Neural progenitor cell (in vitro differentiated cells): ENCODE measurements around the gene WDSUB1. TPM values are rescaled to one million over a fixed set of nuclear protein-coding genes. Genes with fewer than 3 reads are reported as not detected.
A peak's percentile ranks its signal among the peaks of the same experiment; 100 is the strongest.

Source experiments
- DNase-seq: peaks from one replicate; pipeline ENCODE4 v3.0.0-alpha.2; 2016; ENCODE audit warnings: low spot score
- H2AFZ ChIP-seq: fragments of 200-600 bp; sonication (generic); replicated peaks from 2 replicates; pipeline ENCODE4 v1.6.1; 2016; ENCODE audit warnings: antibody characterized with exemption
- H3F3A ChIP-seq: fragments of 200-600 bp; sonication (generic); 2 replicates; pipeline ENCODE4 v1.6.1; 2016; ENCODE audit warnings: antibody characterized with exemption, low read depth
- H3K27ac ChIP-seq: fragments of 200-600 bp; sonication (generic); 2 replicates; pipeline ENCODE4 v1.5.1; 2016; ENCODE audit warnings: mild to moderate bottlenecking
- H3K27me3 ChIP-seq: fragments of 200-600 bp; sonication (generic); 2 replicates; pipeline ENCODE4 v1.6.1; 2016; ENCODE audit warnings: mild to moderate bottlenecking, moderate library complexity
- H3K36me3 ChIP-seq: fragments of 200-600 bp; sonication (generic); 2 replicates; pipeline ENCODE4 v1.5.1; 2016
- H3K4me1 ChIP-seq: fragments of 200-600 bp; sonication (generic); 2 replicates; pipeline ENCODE4 v1.6.1; 2016; ENCODE audit warnings: mixed run types
- H3K4me2 ChIP-seq: fragments of 200-600 bp; sonication (generic); 2 replicates; pipeline ENCODE4 v1.6.1; 2016
- H3K4me3 ChIP-seq: fragments of 200-600 bp; sonication (generic); 2 replicates; pipeline ENCODE4 v1.5.1; 2016
- H3K79me2 ChIP-seq: fragments of 200-600 bp; sonication (generic); 2 replicates; pipeline ENCODE4 v1.6.1; 2016; ENCODE audit warnings: low read depth
- H3K9ac ChIP-seq: fragments of 200-600 bp; sonication (generic); 2 replicates; pipeline ENCODE4 v1.6.1; 2016
- H3K9me3 ChIP-seq: fragments of 200-600 bp; sonication (generic); 2 replicates; pipeline ENCODE4 v1.5.1; 2016; ENCODE audit warnings: low read depth
- H4K20me1 ChIP-seq: fragments of 200-600 bp; sonication (generic); 2 replicates; pipeline ENCODE4 v1.6.1; 2016; ENCODE audit warnings: low read depth
- H3K27ac Mint-ChIP-seq: 3 replicates; pipeline ENCODE4 v1.8.0; 2021; ENCODE audit warnings: mixed read lengths
- H3K27me3 Mint-ChIP-seq: 2 replicates; pipeline ENCODE4 v1.8.0; 2022; ENCODE audit warnings: low read depth, mild to moderate bottlenecking, inconsistent platforms, moderate library complexity, mixed read lengths; ENCODE audit not compliant: insufficient read depth
- H3K36me3 Mint-ChIP-seq: 3 replicates; pipeline ENCODE4 v1.8.0; 2021; ENCODE audit warnings: mixed read lengths
- H3K4me1 Mint-ChIP-seq: 3 replicates; pipeline ENCODE4 v1.8.0; 2021; ENCODE audit warnings: mixed read lengths
- H3K4me3 Mint-ChIP-seq: 3 replicates; pipeline ENCODE4 v1.8.0; 2021; ENCODE audit warnings: mild to moderate bottlenecking, moderate library complexity, mixed read lengths
- H3K9me3 Mint-ChIP-seq: 3 replicates; pipeline ENCODE4 v1.8.0; 2020; ENCODE audit warnings: mixed read lengths
- EZH2 ChIP-seq: fragments of 200-600 bp; sonication (generic); IDR thresholded peaks from 2 replicates; pipeline ENCODE4 v1.6.1; 2017; ENCODE audit warnings: antibody characterized with exemption, mild to moderate bottlenecking, moderate library complexity
- EZH2phosphoT487 ChIP-seq: fragments of 200-600 bp; sonication (generic); IDR thresholded peaks from 2 replicates; pipeline ENCODE4 v1.6.1; 2017; ENCODE audit warnings: antibody characterized with exemption
- total RNA-seq: library from RNA; depleted of rRNA; stranded (reverse); fragments of >200 nt; gene quantifications from 2 replicates; pipeline ENCODE4 v1.2.3, GENCODE V29; 2015; ENCODE audit warnings: low replicate concordance
- TF ChIP-seq, protein P1 (sequence below): fragments of 200-600 bp; sonication (generic); IDR thresholded peaks from 2 replicates; pipeline ENCODE4 v1.5.1; 2017; ENCODE audit warnings: antibody characterized with exemption, mild to moderate bottlenecking

WDSUB1 gene
- total RNA-seq, 1 donor from 2014 or later = 5.2 TPM

DNA sequence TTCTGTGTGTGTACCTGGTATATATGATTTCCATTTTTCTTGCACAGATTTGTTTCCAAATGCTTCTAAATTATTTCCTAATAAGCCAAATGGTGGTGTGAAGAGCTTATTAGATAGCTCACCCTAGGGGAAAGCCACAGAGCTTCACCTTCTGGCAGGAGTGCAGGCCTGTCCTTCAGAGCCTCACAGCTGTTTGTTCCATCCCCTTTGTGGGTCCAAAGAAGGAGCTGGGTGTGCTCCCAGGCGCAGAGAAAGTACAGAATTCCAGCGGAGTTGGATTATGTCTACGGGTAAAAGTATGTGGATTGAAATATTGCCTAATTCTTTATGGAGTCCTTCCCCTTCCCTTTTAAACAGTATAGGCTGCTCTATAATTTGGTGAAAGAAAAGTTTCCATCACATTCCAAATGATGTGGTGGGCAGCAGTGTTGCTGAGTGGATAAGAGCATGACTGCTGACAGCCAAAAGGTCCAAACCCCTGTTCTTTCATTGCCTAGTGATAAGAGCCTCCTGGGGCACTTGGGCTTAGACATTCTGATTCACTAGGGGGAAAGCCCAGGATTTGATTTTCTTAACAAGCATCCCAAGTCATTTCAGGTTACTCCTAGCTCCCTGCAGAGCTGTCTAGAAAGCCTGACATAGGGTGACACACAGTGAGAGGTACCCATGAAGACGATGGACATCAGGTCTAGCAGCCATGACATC is 86.6 kb downstream of the WDSUB1 start:
- no peak overlapping the region for H3K4me3 Mint-ChIP-seq
- Histone ChIP-seq H3K36me3 (no peaks in the 10 kb centered on the region), H2AFZ (no peak overlapping the region), H3K27ac (no peak overlapping the region), H3K9me3 (no peaks in the 10 kb centered on the region), H3K4me2 (peak overlapping the region; percentile 8), H3K4me3 (no peak overlapping the region), H3K79me2 (no peaks in the 10 kb centered on the region), H3K4me1 (peaks cover 23% of the 10 kb centered on the region), H3K27me3 (no peaks in the 10 kb centered on the region), H3K9ac (no peak overlapping the region), H4K20me1 (no peaks in the 10 kb centered on the region), H3F3A (peaks cover 6% of the 10 kb centered on the region)
- no peaks in the 10 kb centered on the region for H3K9me3 Mint-ChIP-seq
- peaks cover 2% of the 10 kb centered on the region for H3K27me3 Mint-ChIP-seq
- no peak for DNase-seq
- peaks cover 36% of the 10 kb centered on the region for H3K4me1 Mint-ChIP-seq
- no peak overlapping the region for H3K27ac Mint-ChIP-seq
- peaks cover 20% of the 10 kb centered on the region for H3K36me3 Mint-ChIP-seq
- TF ChIP-seq EZH2phosphoT487 (no peak), EZH2 (no peak)
- TF ChIP-seq, protein P1, sequence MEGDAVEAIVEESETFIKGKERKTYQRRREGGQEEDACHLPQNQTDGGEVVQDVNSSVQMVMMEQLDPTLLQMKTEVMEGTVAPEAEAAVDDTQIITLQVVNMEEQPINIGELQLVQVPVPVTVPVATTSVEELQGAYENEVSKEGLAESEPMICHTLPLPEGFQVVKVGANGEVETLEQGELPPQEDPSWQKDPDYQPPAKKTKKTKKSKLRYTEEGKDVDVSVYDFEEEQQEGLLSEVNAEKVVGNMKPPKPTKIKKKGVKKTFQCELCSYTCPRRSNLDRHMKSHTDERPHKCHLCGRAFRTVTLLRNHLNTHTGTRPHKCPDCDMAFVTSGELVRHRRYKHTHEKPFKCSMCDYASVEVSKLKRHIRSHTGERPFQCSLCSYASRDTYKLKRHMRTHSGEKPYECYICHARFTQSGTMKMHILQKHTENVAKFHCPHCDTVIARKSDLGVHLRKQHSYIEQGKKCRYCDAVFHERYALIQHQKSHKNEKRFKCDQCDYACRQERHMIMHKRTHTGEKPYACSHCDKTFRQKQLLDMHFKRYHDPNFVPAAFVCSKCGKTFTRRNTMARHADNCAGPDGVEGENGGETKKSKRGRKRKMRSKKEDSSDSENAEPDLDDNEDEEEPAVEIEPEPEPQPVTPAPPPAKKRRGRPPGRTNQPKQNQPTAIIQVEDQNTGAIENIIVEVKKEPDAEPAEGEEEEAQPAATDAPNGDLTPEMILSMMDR = no peak

DNA sequence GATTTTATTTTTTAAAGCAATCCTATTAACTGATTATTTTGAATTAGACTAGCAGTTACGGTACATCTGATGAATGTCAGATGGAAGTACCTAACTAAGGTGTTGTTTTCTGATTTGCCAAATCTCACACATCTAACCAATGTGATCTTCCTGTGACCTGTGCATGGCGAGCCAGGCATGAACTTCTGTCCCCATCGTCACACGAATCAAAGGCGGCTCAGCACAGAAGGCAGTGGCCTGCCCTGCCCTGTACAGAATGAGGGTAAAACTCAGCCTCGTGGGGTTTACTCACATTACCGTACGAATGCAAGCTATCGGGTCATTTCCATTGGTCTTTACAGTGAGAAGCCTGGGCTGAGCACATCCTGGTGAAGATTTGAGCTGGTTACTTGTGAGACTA is 87.3 kb downstream of the WDSUB1 start:
- Histone ChIP-seq H4K20me1 (no peaks in the 10 kb centered on the region), H2AFZ (no peak overlapping the region), H3K4me2 (no peak overlapping the region), H3K9me3 (no peaks in the 10 kb centered on the region), H3K4me1 (peaks cover 16% of the 10 kb centered on the region), H3K36me3 (no peaks in the 10 kb centered on the region), H3K4me3 (no peak overlapping the region), H3K27ac (no peak overlapping the region), H3K79me2 (no peaks in the 10 kb centered on the region), H3K27me3 (no peaks in the 10 kb centered on the region), H3K9ac (no peak overlapping the region), H3F3A (peaks cover 6% of the 10 kb centered on the region)
- H3K27me3 Mint-ChIP-seq = peaks cover 2% of the 10 kb centered on the region
- peaks cover 32% of the 10 kb centered on the region for H3K4me1 Mint-ChIP-seq
- peaks cover 24% of the 10 kb centered on the region for H3K36me3 Mint-ChIP-seq
- DNase-seq = no peak
- no peak overlapping the region for H3K27ac Mint-ChIP-seq
- H3K4me3 Mint-ChIP-seq = no peak overlapping the region
- TF ChIP-seq EZH2 (no peak), EZH2phosphoT487 (no peak)
- TF ChIP-seq, protein P1 = no peak
- no peaks in the 10 kb centered on the region for H3K9me3 Mint-ChIP-seq

DNA sequence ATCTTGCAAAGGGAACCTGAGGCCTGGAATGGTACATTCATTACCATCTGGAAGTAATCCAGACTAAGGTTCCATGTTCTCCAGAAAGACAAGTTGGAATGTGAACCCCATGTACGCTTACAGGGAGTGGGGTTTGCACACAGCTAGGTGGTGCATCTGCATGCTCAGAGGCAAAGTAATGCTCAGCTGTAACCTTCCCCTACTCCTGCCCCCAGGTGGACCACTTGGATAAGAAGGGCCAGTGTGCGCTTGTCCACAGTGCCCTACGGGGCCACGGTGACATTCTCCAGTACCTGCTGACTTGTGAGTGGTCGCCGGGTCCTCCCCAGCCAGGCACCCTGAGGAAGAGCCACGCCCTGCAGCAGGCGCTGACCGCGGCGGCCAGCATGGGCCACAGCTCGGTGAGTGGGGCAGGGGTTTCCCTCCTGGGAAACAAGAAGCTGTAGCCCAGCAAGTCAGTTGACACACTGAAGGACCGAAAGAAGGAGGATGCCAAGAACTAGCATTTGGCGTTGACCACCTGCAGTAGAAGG is 90.0 kb downstream of the WDSUB1 start:
- Mint-ChIP-seq H3K4me1 (peaks cover 23% of the 10 kb centered on the region), H3K36me3 (peaks cover 19% of the 10 kb centered on the region), H3K4me3 (no peak overlapping the region), H3K27me3 (peaks cover 4% of the 10 kb centered on the region), H3K27ac (no peak overlapping the region), H3K9me3 (no peaks in the 10 kb centered on the region)
- Histone ChIP-seq H3K36me3 (no peaks in the 10 kb centered on the region), H3K4me2 (no peak overlapping the region), H3K27me3 (no peaks in the 10 kb centered on the region), H3K27ac (no peak overlapping the region), H3K4me1 (peaks cover 15% of the 10 kb centered on the region), H3F3A (peaks cover 6% of the 10 kb centered on the region), H4K20me1 (no peaks in the 10 kb centered on the region), H3K9me3 (no peaks in the 10 kb centered on the region), H2AFZ (no peak overlapping the region), H3K79me2 (no peaks in the 10 kb centered on the region), H3K4me3 (no peak overlapping the region), H3K9ac (no peak overlapping the region)
- DNase-seq = no peak
- TF ChIP-seq, protein P1 = no peak
- TF ChIP-seq EZH2 (no peak), EZH2phosphoT487 (no peak)
